Measurements from ENCODE around the gene TMEM87B.

The TMEM87B gene

GRCh38 chr2:112140899-112141625 lies 86.0 kb downstream of the TMEM87B start:
- H3K4me3 ChIP-seq (ENCODE audit: low read depth, low read length): no peak overlapping the region
- in situ Hi-C loops (cut with HindIII; ENCODE audit: low sequenced_read_pairs): no loop called here
- TF ChIP-seq, protein P1, sequence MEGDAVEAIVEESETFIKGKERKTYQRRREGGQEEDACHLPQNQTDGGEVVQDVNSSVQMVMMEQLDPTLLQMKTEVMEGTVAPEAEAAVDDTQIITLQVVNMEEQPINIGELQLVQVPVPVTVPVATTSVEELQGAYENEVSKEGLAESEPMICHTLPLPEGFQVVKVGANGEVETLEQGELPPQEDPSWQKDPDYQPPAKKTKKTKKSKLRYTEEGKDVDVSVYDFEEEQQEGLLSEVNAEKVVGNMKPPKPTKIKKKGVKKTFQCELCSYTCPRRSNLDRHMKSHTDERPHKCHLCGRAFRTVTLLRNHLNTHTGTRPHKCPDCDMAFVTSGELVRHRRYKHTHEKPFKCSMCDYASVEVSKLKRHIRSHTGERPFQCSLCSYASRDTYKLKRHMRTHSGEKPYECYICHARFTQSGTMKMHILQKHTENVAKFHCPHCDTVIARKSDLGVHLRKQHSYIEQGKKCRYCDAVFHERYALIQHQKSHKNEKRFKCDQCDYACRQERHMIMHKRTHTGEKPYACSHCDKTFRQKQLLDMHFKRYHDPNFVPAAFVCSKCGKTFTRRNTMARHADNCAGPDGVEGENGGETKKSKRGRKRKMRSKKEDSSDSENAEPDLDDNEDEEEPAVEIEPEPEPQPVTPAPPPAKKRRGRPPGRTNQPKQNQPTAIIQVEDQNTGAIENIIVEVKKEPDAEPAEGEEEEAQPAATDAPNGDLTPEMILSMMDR (IDR thresholded peaks at IDR 0.05; ENCODE audit: low read depth, low read length): no peak
- DNase-seq (ENCODE audit: low read depth, low spot score): no peak

- TF ChIP-seq, protein P1 (IDR thresholded peaks at IDR 0.05; ENCODE audit: low read depth, low read length): no peak
- no peak for DNase-seq (ENCODE audit: low read depth, low spot score)
- in situ Hi-C loops (cut with HindIII; ENCODE audit: low sequenced_read_pairs): no loop called here
- H3K4me3 ChIP-seq (ENCODE audit: low read depth, low read length): no peak overlapping the region
These were observed 86.5 kb downstream of the TMEM87B start for GRCh38 chr2:112141626-112142007.

DNA sequence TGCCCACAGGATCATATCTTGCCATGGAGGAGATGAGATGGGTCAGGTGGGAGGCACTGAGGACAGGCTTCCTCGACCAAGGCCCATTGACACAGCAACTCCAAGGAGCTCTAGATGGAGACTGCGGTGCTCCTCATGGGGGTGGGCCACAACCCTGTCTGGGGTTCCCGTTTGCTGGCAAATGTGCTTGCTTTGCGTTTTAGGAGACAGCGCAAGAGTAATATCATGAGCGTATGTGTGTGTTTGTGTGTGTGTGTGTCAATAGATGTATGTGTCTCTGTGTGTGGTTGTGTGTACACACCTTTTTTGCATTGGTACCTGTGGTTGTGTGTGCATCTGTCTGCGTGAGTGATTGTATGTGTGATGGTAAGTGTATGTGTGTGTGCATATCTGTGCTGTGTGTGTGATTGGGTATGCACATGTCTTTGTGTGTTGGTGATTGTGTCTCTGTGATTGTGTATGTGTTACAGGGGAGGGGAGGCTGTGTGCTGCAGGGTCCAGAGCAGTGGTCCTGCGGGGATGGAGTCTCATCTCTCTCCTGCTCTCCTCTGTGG lies 87.5 kb downstream of the TMEM87B start:
- no peak overlapping the region for H3K4me3 ChIP-seq (ENCODE audit: low read depth, low read length)
- no peak for DNase-seq (ENCODE audit: low read depth, low spot score)
- TF ChIP-seq, protein P1 (IDR thresholded peaks at IDR 0.05; ENCODE audit: low read depth, low read length): no peak
- in situ Hi-C loops (cut with HindIII; ENCODE audit: low sequenced_read_pairs): no loop called here

DNA sequence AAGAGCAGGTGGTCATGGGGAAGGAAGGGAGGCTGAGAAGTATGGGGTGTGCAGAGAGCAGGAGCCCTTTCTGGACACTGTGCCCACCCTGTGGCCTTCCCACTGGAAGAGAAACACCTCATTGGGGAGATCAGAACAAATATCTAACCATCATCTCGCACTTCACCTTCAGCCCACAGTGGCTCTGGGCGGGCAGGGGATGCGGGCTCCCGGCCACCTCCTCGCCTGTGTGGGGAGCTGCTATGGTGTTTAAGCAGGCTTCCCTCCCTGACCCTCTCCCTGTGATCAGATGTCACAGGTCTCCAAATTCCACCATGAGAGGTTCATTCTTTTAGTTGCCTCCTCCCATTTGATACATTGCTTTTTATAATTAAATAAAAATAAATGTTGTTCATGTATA lies 88.1 kb downstream of the TMEM87B start:
- no peak for DNase-seq (ENCODE audit: low read depth, low spot score)
- TF ChIP-seq, protein P1 (IDR thresholded peaks at IDR 0.05; ENCODE audit: low read depth, low read length): no peak
- in situ Hi-C loops (cut with HindIII; ENCODE audit: low sequenced_read_pairs): no loop called here

GRCh38 chr2:112144966-112145365 lies 89.9 kb downstream of the TMEM87B start:
- TF ChIP-seq, protein P1 (IDR thresholded peaks at IDR 0.05; ENCODE audit: low read depth, low read length): no peak
- DNase-seq (ENCODE audit: low read depth, low spot score): no peak
- in situ Hi-C loops (cut with HindIII; ENCODE audit: low sequenced_read_pairs): no loop called here
- H3K4me3 ChIP-seq (ENCODE audit: low read depth, low read length): no peak overlapping the region

More for the DNA sequence above, 88.1 kb downstream of the TMEM87B start:
- no peak overlapping the region for H3K4me3 ChIP-seq (ENCODE audit: low read depth, low read length)

DNA sequence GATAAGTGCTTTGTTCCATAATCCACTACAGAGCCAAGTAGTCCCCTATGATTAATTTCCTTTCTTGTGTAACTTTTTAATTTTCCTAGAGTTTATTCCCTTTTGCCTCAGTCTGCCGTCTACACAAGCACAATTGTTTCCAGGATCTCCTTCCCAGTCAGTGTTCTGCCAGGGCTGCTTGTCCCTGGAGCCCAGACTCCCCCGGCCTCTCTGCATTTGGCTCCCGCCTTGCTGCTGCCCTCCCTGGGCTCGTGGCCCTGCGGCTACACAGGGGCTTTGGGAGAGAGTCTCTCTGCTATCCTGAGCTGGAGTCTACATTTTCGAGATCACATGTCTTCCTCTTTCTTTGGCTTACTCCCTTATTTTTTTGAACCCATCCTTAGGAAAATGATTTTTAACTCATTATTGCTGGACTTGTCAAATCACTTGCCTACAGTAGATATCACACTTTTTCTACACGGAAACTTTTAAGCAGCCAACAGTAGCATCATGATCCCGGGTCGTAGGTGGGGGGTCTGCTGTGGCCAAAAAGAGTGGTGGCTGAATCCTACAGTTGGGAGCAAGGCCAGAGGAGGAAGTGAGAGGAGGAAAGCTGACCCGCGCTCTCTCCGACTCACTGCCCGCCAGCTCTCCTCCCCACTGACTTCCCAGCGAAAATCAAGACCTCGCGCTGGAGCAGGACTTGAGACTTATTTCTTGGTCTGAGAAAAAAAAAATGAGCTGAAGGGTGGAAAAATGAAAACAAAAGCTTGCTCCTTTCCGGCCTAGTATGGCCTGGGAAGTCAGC lies 92.5 kb downstream of the TMEM87B start:
- no peak for DNase-seq (ENCODE audit: low read depth, low spot score)

More for the DNA sequence above, 92.5 kb downstream of the TMEM87B start:
- in situ Hi-C loops (cut with HindIII; ENCODE audit: low sequenced_read_pairs): no loop called here
- H3K4me3 ChIP-seq (ENCODE audit: low read depth, low read length): no peak overlapping the region
- TF ChIP-seq, protein P1 (IDR thresholded peaks at IDR 0.05; ENCODE audit: low read depth, low read length): no peak
